WTC11 (cell line): Measurements from ENCODE around the gene SIN3B.

Source experiments
- CTCF ChIP-seq: fragments of 200-600 bp; IDR thresholded peaks from 2 replicates; pipeline ENCODE4 v1.8.0; 2022; ENCODE audit warnings: antibody characterized with exemption
- E2F4 ChIP-seq: sonication (generic); formaldehyde crosslinking; IDR thresholded peaks from 2 replicates; pipeline ENCODE4 v1.8.1; 2022; ENCODE audit warnings: low read depth, mild to moderate bottlenecking, moderate library complexity, missing genetic modification reagents, borderline replicate concordance
- FOXP1 ChIP-seq: sonication (generic); formaldehyde crosslinking; IDR thresholded peaks from 2 replicates; pipeline ENCODE4 v1.8.0; 2022; ENCODE audit warnings: missing genetic modification reagents, mild to moderate bottlenecking, moderate library complexity, borderline replicate concordance
- MAX ChIP-seq: sonication (generic); formaldehyde crosslinking; IDR thresholded peaks from 2 replicates; pipeline ENCODE4 v1.8.0; 2022; ENCODE audit warnings: mild to moderate bottlenecking, missing genetic modification reagents
- STAT6 ChIP-seq: sonication (generic); formaldehyde crosslinking; conservative IDR thresholded peaks from 2 replicates; pipeline ENCODE4 v1.8.1; 2023; ENCODE audit warnings: mild to moderate bottlenecking, low read depth, missing genetic modification reagents, moderate library complexity
- TP53 ChIP-seq: sonication (generic); formaldehyde crosslinking; IDR thresholded peaks from 2 replicates; pipeline ENCODE4 v1.8.1; 2023; ENCODE audit warnings: mild to moderate bottlenecking, missing genetic modification reagents
- USF1 ChIP-seq: sonication (generic); formaldehyde crosslinking; IDR thresholded peaks from 2 replicates; pipeline ENCODE4 v1.8.0; 2022; ENCODE audit warnings: mild to moderate bottlenecking, missing genetic modification reagents

GRCh38 chr19:16853066-16853465 is 23.9 kb downstream of the SIN3B start:
- TF ChIP-seq TP53 (CRISPR knock-in tag) (no peak), E2F4 (CRISPR knock-in tag) (no peak), STAT6 (CRISPR knock-in tag) (no peak), USF1 (no peak), CTCF (no peak), MAX (CRISPR knock-in tag) (no peak), FOXP1 (CRISPR knock-in tag) (no peak)
